ENCODE data around the gene PSME1. TPM values are rescaled to one million over a fixed set of nuclear protein-coding genes. Genes with fewer than 3 reads are reported as not detected.

PSME1 gene
- total RNA-seq, 2 experiments from 2014 or later, result 334 to 335 TPM

DNA sequence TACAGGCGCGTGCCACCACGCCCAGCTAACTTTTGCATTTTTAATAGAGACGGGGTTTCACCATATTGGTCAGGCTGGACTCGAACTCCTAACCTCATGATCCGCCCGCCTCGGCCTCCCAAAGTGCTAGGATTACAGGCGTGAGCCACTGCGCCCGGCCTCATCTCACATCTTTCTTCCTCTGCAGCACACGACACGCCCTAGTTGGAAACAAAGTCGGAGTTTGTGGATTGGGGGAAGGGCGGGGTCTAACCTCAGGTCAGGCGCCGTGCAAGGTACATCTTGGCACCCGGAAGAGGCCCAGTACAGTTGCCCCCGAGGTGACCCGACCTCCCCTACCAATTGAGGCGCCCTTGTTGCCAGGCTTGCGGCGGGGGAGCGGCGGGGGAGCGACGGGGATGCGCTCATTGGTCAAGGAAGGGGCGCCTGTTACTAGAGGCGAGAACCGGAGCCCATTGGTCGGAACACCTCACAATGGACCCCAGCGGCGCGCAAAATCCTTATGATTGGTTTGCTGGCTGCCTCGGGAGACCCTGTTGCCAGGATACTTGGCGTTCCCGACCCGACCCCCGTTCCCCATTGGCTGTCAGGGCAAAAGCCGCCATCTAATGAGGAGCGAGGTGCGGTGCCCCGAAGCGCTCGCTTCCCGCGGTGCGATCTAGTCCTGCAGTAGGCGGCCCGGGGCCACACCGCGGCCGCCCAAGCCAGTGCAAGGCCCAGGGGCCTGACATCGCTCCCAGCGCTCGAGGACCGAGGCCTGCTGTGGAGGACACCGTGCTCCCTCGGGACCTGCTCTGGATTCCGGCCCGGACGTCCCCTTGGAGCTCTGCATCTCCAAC, 35.6 kb downstream of the PSME1 start, which contains the start of gene REC8:
Gene REC8 (plus strand): TSS at position 659 of the 839 bp plus-strand sequence. CDS start 473 bp downstream, outside the sequence.
- ChIA-PET CTCF (interaction anchor here (1.9 kb wide), 2 partner anchors 11 to 63 kb away, joined by 4 to 9 read pairs; partner anchors contain the start of gene IRF9), POLR2A (interaction anchor here (1.6 to 2.4 kb wide), 2 partner anchors 10 to 11 kb away, joined by 7 to 9 read pairs; partner anchors contain the start of gene IRF9)

DNA sequence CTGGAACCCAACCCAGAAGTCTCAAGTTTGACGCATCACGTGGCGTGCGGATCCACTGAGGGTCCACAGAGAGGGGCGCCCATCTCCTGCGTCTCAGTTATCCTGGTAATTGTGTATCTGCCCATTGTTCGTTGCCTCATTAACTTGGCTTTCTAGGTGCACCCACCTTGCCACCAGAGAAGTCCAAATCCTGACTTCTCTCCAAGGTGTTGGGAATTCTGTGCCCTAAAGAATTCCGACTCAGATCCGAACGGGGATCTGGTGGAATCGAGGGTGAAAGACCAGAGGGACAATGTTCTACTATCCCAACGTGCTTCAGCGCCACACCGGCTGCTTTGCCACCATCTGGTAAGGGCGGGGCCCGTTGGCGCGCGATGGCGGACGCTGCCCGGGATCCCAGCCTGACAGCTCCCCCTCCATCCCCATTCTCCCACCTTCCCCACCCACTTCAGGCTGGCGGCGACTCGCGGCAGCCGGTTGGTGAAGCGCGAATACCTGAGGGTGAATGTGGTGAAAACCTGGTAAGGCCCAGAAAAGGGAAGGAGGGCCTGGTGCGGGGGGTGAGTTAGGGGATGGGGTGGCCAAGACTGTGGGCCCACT, 36.4 kb downstream of the PSME1 start:
- CTCF ChIA-PET, result interaction anchor here (1.3 to 1.9 kb wide), 4 partner anchors 11 to 63 kb away, joined by 3 to 9 read pairs (median 6); partner anchors contain the start of genes IRF9 and MDP1

GRCh38 chr14:24172871-24173281, 36.9 kb downstream of the PSME1 start:
- ChIA-PET CTCF (interaction anchor here (0.8 to 1.6 kb wide), 4 partner anchors 12 to 219 kb away, joined by 3 to 7 read pairs (median 3); partner anchors contain the start of genes DHRS4, IRF9 and MDP1), POLR2A (interaction anchor here (0.5 to 2.4 kb wide), 3 partner anchors 12 to 40 kb away, joined by 4 to 9 read pairs (median 5); partner anchors contain the start of genes CHMP4A and IRF9)

More for the DNA sequence above, 36.4 kb downstream of the PSME1 start:
- POLR2A ChIA-PET, result interaction anchor here (1.3 to 2.4 kb wide), 2 partner anchors 11 to 41 kb away, joined by 5 to 9 read pairs; partner anchors contain the start of genes CHMP4A and IRF9

- CTCF ChIA-PET, result interaction anchor here (0.7 to 1.2 kb wide), 2 partner anchors 15 to 20 kb away, joined by 3 read pairs; partner anchors contain the start of gene IRF9
- POLR2A ChIA-PET, result interaction anchor here (0.7 kb wide), 1 partner anchor 1145 kb away, joined by 4 read pairs; no protein-coding TSS in a partner anchor
These were observed 40.6 kb downstream of the PSME1 start for GRCh38 chr14:24176599-24176998.

DNA sequence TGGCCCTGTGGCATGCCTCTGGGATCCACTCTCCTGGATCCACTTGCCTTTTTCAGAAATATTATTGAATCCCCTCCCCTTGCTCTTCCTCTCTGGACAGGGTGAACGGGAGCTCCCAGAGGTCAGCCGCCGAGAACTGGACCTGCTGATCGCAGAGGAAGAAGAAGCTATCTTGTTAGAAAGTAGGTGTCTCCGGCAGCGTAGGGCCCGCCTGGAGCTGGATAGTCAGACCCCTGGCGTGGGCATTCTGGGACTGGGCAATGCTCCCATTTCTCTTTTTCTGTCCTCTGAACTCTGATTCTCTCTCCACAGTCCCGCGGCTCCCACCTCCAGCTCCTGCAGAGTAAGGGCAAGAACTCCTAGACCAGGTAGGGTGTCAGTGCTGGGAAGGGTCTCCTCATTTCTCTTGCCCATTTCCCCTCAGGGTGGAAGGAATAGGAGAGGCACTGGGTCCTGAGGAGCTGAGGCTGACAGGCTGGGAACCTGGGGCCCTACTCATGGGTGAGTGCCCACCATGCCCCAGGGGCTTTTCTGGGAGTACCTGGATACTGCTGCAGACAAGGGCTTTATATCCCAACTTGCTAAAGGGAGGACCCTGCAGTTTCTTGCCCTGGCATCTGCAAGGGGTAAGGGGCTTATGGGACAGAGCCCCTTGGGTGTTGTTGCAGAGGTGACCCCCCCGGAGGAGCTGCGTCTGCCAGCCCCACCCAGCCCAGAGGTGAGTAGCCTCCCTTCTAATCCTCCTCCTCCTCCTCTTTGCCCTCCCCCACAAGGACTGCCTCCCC, 41.2 kb downstream of the PSME1 start:
- CTCF ChIA-PET, result interaction anchor here (1.2 kb wide), 1 partner anchor 16 kb away, joined by 3 read pairs; the partner anchor contains the start of gene IRF9
- POLR2A ChIA-PET, result no interaction called here

DNA sequence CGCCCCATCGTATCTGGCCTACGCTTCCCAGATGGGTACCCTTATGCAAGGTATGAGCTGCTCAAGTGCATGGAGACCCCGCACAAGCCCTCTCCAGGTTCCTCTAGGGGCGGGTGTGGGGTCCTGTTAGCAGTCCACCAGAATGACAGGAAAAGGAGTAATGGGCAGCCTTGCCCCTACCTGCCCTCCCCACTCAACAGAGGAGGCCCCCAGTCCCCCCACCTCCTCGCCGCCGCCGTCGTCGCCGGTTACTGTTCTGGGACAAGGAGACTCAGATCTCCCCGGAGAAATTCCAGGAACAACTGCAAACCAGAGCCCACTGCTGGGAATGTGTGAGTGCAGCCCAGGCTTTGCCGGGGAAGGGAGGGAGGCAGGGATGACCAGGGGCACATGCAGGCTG, 41.9 kb downstream of the PSME1 start:
- ChIA-PET POLR2A (no interaction called here), CTCF (no interaction called here)

GRCh38 chr14:24178399-24179178, 42.6 kb downstream of the PSME1 start:
- ChIA-PET POLR2A (no interaction called here), CTCF (interaction anchor here (1.6 kb wide), 1 partner anchor 17 kb away, joined by 5 read pairs; the partner anchor contains the start of gene IRF9)

- ChIA-PET CTCF (interaction anchor here (1.2 to 1.6 kb wide), 2 partner anchors 14 to 18 kb away, joined by 3 to 5 read pairs; partner anchors contain the start of gene IRF9), POLR2A (interaction anchor here (0.7 to 1.7 kb wide), 4 partner anchors 9 to 19 kb away, joined by 3 to 5 read pairs (median 4); partner anchors contain the start of genes IPO4 and IRF9)
These were observed 43.4 kb downstream of the PSME1 start for GRCh38 chr14:24179294-24179960.

DNA sequence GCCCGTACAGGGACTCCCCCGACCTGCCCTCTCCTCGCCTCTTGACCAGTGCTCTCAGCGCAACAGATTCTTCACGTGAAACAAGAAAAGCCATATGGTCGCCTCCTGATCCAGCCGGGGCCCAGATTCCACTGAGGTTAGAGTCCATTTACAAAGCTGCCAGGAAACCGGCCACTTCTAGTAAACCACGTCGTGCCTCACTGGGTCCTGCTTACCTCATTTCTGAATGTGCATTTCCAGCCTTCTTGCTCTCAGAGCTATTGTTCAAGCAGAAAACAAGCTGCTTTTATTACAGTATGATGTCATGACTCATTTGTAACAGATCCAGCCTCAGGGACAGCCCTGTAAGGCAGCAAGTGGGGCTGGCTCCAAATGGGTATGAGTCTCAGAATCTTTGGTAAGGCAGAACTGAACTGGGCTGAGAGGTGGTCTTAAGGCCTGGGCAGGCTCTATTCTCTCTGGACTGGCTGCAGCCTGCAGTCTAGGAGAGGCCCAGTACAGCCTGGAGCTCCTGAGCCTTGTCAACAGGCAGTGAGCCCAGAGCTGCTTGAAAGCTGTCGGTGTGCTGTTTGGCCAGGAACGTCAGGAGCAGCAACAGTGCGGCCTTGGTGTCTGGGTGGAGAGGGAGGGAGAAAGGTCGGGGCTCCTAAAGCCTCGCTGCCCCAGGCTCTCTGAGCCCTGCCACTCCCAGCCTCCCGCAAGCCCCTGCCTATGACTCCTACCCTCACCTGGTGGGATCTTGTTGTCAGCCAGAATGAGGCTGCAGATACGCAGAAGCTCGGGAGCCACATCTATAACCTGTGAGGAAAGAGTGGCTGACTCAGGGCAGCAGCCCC, 44.2 kb downstream of the PSME1 start:
- CTCF ChIA-PET, result interaction anchor here (1.2 to 1.6 kb wide), 3 partner anchors 15 to 20 kb away, joined by 3 to 5 read pairs (median 5); partner anchors contain the start of gene IRF9
- POLR2A ChIA-PET, result interaction anchor here (0.5 to 1.7 kb wide), 5 partner anchors 8 to 45 kb away, joined by 3 to 5 read pairs (median 4); partner anchors contain the start of genes IPO4 and IRF9

DNA sequence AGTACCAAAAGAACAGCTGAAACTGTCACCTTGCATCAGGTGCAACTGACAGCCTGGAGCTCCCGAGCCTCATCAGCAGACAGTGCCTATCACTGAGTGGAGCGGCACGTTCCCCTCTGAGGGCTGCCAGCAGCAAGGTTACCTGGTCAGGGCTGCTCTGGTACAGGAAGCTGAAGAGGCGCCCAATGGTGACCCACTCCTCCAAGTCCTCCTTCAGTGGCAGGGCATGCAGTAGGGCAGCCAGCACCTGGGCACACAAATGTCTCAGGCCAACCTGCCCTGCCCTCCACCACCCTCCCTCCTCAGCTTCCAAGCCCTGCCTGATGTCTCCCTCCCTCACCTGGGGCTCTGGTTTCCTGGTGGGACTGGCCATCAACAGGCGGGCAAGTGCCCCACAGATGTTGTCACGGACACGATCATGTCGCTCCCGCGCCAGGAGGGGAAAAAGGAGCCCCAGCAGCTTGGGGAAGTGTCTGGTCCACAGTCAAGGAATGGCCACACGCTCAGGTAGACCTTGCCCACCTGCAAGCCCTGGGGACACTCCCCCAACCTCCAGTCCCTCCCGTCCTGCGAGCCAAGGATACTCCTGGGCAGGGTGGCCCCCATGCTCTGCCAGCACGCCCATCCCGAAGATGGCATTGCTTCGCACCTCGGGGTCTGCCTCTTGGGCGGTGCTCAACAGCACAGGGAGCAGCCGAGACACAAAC, 45.5 kb downstream of the PSME1 start:
- CTCF ChIA-PET, result interaction anchor here (1.2 kb wide), 1 partner anchor 21 kb away, joined by 5 read pairs; the partner anchor contains the start of gene IRF9
- POLR2A ChIA-PET, result interaction anchor here (0.9 to 1.7 kb wide), 2 partner anchors 17 to 26 kb away, joined by 3 to 5 read pairs; no protein-coding TSS in a partner anchor

DNA sequence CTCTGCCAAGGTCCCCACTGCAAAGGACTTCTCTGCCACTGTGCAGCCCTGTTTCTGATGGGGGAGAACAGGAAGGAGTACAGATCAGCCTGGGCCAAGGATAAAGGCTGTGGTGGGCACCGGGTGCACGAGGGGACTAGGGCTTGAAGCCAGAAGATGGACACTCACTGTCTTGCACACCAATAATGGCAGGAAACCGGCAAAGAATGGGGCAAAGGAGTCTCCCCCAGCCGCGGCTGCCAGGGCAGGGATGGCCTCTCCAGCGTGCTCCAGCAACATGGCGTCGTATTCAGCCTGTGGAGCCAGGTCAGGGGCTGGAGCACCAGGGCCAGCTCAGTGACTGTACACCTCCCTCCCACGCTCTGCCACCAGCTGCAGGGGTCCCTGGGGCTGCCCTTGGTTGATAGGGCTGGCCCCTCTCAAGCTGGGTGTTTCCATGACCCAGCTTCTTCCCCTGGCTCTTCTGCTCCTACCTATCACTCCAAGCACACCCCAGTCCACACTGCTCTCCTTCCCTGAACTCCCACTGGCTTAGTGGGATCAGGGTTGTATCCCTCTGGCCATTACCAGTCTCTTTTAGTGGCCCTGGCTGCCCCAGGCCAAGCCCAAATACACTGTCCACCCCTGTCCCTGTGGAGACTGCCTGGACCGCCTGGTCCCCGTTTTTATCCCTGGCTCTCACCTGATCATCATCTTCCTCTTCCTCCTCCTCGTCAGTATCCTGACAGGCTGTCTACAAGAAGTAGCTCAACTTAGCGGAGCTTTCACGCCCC, 46.3 kb downstream of the PSME1 start:
- POLR2A ChIA-PET, result interaction anchor here (0.9 kb wide), 1 partner anchor 25 kb away, joined by 3 read pairs; no protein-coding TSS in a partner anchor

GRCh38 chr14:24183014-24183481, 47.1 kb downstream of the PSME1 start:
- CTCF ChIA-PET, result interaction anchor here (1.3 to 1.5 kb wide), 2 partner anchors 21 to 125 kb away, joined by 4 read pairs; partner anchors contain the start of genes CIDEB and IRF9
- POLR2A ChIA-PET, result no interaction called here

More for the DNA sequence above, 46.3 kb downstream of the PSME1 start:
- CTCF ChIA-PET, result interaction anchor here (1.3 kb wide), 1 partner anchor 20 kb away, joined by 4 read pairs; the partner anchor contains the start of gene IRF9

DNA sequence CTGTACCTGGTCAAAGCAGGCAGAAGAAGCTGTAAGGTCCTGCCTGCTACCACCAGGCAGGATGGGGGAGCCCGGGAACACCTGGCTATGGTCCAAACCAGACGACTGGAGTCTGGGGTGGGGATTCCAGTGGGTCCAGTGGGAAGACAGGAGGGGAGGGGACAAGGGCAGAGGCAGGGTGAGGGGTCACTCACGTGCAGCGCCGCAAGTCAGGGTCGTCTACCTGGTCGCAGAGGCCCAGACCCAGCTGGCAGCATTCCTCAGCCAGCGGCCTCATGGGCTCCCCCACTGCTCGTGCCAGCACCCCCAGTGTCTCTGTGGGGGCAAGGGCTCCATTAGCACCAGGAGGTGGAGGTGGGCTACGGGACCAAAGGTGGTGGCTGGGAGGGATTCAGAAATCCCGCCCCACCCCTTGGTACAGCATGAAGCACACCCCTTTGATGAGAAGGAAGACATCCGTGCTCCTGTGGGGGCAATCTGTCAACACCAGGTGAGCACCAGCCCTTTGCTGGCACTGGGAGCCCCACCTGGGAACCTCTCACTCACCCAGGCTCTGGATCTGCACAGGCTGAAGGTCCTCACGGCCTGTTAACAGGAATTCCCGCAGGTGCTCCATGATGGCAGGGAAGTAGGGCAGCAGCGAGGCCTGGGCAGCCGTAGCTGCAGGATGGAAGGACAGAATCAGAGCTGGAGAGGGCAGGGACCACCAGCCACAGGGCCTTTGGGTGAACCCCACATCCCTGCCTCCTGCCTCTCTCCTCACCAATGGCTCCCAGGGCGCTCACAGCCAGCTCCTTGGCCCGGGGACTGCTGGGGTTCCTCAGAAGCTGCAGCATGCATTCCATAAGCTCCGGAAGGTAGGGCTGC, 48.3 kb downstream of the PSME1 start:
- CTCF ChIA-PET, result interaction anchor here (1.3 to 1.5 kb wide), 2 partner anchors 11 to 124 kb away, joined by 3 to 4 read pairs; partner anchors contain the start of genes CIDEB and TM9SF1
- POLR2A ChIA-PET, result no interaction called here

Measured in activated CD8-positive, alpha-beta memory T cell treated with anti-CD3 and anti-CD28 coated beads for 36 hours (primary cell).